ENCODE results near the gene RASD2. TPM values are rescaled to one million over a fixed set of nuclear protein-coding genes. Genes with fewer than 3 reads are reported as not detected.

Gene RASD2
- total and polyA plus RNA-seq, 10 of the 15 experiments (the other 5 are each of a cell fraction or from before 2014, with no cell fraction given): 0.03 TPM; not detected in 9

DNA sequence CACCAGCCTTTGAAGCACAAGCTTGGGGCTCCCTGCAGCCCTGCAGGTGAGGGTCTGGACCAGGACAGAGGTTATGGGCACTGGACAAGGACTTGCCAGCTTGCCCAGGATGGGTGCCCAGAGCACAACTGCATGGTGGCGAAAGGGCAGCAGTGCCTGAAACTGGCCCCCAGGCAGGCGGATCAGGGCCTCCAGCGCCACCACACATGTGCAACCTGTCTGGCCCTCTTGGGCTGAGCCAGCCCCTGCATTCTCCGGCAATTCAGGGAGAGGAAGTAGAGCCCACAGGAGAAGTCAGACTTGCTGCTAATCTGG is 57.7 kb downstream of the RASD2 start (continued):
- TF ChIP-seq FOXM1 (IDR thresholded peaks at IDR 0.05; ENCODE audit: low read depth, low read length): no peak
- TF ChIP-seq BHLHE40 (IDR thresholded peaks at IDR 0.05; ENCODE audit: borderline replicate concordance in 1 of 2, low read depth in 2 of 2, low read length in 1 of 2): no peak
- no peak for TF ChIP-seq BMI1 (IDR thresholded peaks at IDR 0.05; ENCODE audit: borderline replicate concordance)
- TF ChIP-seq KAT2A (conservative IDR thresholded peaks at IDR 0.05; ENCODE audit: control insufficient read depth, low read depth, low read length): no peak

DNA sequence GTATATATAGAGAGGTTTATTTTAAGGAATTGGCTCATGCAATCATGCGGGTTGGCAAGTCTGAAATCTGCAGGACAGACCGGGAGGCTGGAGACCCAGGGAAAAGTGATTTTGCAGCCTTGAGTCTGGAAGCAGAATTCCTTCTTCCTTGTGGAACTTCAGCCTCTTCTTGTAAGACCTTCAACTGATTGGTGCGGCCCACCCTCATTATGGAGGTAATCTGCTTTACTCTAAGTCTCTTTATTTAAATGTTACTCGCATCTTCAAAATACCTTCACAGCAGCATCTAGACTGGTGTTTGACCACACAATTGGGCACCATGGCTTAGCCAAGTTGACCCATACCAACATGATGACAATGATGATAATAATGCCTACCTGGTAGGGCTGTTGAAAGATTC is 58.7 kb downstream of the RASD2 start:
- no peak overlapping the region for H2AFZ ChIP-seq (ENCODE audit: control insufficient read depth, low read depth, low read length)
- ChIA-PET SMC1A (ENCODE audit: uncharacterized antibody, unreplicated experiment) (no interaction called here), CTCF (no interaction called here), RAD21 (ENCODE audit: unreplicated experiment) (no interaction called here), POLR2A (no interaction called here)
- no peak for TF ChIP-seq NFIC (IDR thresholded peaks at IDR 0.05; ENCODE audit: low read depth, low read length)
- TF ChIP-seq KAT2A (conservative IDR thresholded peaks at IDR 0.05; ENCODE audit: control insufficient read depth, low read depth, low read length): no peak
- no peak for TF ChIP-seq PAX5 (IDR thresholded peaks at IDR 0.05; ENCODE audit: borderline replicate concordance, low read depth, low read length)
- no peak for TF ChIP-seq TAF1 (IDR thresholded peaks at IDR 0.05; ENCODE audit: borderline replicate concordance, low read depth, low read length)
- no peak for TF ChIP-seq ASH2L (IDR thresholded peaks at IDR 0.05; ENCODE audit: borderline replicate concordance, low read depth)
- TF ChIP-seq, protein P1, sequence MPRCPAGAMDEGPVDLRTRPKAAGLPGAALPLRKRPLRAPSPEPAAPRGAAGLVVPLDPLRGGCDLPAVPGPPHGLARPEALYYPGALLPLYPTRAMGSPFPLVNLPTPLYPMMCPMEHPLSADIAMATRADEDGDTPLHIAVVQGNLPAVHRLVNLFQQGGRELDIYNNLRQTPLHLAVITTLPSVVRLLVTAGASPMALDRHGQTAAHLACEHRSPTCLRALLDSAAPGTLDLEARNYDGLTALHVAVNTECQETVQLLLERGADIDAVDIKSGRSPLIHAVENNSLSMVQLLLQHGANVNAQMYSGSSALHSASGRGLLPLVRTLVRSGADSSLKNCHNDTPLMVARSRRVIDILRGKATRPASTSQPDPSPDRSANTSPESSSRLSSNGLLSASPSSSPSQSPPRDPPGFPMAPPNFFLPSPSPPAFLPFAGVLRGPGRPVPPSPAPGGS (IDR thresholded peaks at IDR 0.05; ENCODE audit: borderline replicate concordance, insufficient read depth, low read depth, low read length, poor library complexity, severe bottlenecking): no peak
- no peak for TF ChIP-seq PAX8 (IDR thresholded peaks at IDR 0.05)
- TF ChIP-seq, protein P2, sequence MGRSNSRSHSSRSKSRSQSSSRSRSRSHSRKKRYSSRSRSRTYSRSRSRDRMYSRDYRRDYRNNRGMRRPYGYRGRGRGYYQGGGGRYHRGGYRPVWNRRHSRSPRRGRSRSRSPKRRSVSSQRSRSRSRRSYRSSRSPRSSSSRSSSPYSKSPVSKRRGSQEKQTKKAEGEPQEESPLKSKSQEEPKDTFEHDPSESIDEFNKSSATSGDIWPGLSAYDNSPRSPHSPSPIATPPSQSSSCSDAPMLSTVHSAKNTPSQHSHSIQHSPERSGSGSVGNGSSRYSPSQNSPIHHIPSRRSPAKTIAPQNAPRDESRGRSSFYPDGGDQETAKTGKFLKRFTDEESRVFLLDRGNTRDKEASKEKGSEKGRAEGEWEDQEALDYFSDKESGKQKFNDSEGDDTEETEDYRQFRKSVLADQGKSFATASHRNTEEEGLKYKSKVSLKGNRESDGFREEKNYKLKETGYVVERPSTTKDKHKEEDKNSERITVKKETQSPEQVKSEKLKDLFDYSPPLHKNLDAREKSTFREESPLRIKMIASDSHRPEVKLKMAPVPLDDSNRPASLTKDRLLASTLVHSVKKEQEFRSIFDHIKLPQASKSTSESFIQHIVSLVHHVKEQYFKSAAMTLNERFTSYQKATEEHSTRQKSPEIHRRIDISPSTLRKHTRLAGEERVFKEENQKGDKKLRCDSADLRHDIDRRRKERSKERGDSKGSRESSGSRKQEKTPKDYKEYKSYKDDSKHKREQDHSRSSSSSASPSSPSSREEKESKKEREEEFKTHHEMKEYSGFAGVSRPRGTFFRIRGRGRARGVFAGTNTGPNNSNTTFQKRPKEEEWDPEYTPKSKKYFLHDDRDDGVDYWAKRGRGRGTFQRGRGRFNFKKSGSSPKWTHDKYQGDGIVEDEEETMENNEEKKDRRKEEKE (IDR thresholded peaks at IDR 0.05): no peak
- TF ChIP-seq NFXL1 (IDR thresholded peaks at IDR 0.05; ENCODE audit: borderline replicate concordance): no peak
- no peak for TF ChIP-seq SMAD5 (IDR thresholded peaks at IDR 0.05; ENCODE audit: low read depth)
- no peak for TF ChIP-seq POLR2AphosphoS5 (IDR thresholded peaks at IDR 0.05; ENCODE audit: low read length)
- H3K79me2 ChIP-seq (ENCODE audit: control insufficient read depth, insufficient read depth, low read length): no peaks in the 10 kb centered on the region
- ATAC-seq (no peak), FAIRE-seq (no peak), DNase-seq (ENCODE audit: low read depth, low spot score) (no peak)
- H3K4me1 ChIP-seq (ENCODE audit: control insufficient read depth, insufficient read depth, low read length): no peaks in the 10 kb centered on the region
- no TSS peak for BruUV-seq (replicated peaks)
- in situ Hi-C loops (cut with MboI) (no loop called here), intact Hi-C loops (cut with micrococcal nuclease; ENCODE audit: unreplicated experiment) (no loop called here)
- H3K9ac ChIP-seq (ENCODE audit: control insufficient read depth, insufficient read depth, low read length): no peak overlapping the region
- no peaks in the 10 kb centered on the region for H3K27me3 ChIP-seq (replicated peaks in 1 of 2; ENCODE audit: control insufficient read depth in 2 of 2, insufficient read depth in 2 of 2, low read length in 1 of 2)
- H3K36me3 ChIP-seq (ENCODE audit: control insufficient read depth in 2 of 2, insufficient read depth in 2 of 2, low read length in 1 of 2): no peaks in the 10 kb centered on the region
- no peaks in the 10 kb centered on the region for H4K20me1 ChIP-seq (ENCODE audit: control insufficient read depth, insufficient read depth)
- no peaks in the 10 kb centered on the region for H3K9me3 ChIP-seq (replicated peaks; ENCODE audit: control insufficient read depth, insufficient read depth, low read length)
- 79% methylated on average over 4 of the region's 4 CpGs for WGBS (ENCODE audit: insufficient coverage, insufficient replicate concordance, low lambda C conversion rate, missing lambda C conversion rate)
- H3K4me3 ChIP-seq: no peak overlapping the region
- no peak overlapping the region for H3K4me2 ChIP-seq (ENCODE audit: control insufficient read depth, insufficient read depth)
- no peak overlapping the region for H3K27ac ChIP-seq (ENCODE audit: control insufficient read depth, insufficient read depth)

All from GM12878 (cell line).